GM18858 (cell line): ENCODE data around the gene LRRC14B.
A peak's percentile ranks its signal among the peaks of the same experiment; 100 is the strongest.
"Not testable (repeated sequence)": the region's sequence is repeated elsewhere in the genome, so short reads cannot be mapped to it uniquely, and the experiment has no call there.

ENCODE experiments used
- ATAC-seq: cut with Tn5 transposase; IDR thresholded peaks from one replicate; pipeline ENCODE4 v1.9.1; 2021; ENCODE audit not compliant: unreplicated experiment

Gene LRRC14B

DNA sequence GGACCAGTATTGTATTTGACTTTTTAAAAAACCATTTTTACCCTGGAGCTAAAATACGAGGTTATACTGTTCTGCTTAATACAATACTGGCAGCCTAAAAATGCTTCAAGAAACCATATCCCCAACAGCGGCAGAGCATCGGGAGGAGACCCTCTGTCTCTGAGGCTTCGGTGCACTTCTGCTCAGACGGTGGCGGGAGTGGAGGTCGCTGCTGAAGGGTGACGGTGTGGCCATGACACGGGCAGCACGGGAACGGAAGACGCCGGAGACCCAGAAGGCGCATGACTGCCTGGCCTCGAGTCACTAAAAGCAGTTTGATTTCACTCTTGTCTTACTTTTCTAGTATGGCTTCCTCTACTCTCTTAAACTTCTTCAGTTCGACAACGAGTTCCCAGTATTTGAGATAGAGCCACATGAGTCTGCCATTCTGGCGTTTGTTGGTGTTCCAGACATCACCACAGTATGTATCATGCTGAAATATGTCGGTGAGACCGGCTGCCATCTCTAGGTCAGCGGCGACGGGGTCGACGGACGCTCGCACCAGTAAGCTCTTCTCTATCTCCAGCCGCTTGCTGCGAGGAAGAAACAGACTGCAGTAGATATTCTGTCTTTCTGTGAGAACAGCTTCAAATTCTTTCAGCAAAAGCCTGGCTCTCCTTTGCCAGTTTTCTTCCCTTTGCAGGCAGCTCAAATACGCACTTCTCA lies 13.8 kb downstream of the LRRC14B start:
- no peak for ATAC-seq

DNA sequence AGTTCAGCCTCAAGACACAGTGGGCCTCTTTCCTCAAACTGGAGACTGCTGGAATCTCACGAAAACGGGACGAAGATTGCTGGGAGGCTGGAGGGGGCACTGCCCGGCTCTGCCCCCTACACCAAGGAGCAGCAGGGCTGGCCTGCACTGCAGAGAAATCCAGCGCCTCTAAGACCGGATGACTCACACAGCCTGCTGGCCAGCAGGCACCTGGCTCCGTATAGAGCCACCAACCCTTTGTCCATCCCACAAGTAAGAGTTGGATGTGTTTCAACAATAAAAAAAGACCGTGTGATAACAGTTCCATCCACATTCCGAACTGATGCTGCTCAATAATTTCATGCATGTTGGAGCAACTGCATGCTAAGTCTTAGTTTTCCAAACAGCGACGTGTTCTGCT lies 15.1 kb downstream of the LRRC14B start:
- ATAC-seq = no peak

DNA sequence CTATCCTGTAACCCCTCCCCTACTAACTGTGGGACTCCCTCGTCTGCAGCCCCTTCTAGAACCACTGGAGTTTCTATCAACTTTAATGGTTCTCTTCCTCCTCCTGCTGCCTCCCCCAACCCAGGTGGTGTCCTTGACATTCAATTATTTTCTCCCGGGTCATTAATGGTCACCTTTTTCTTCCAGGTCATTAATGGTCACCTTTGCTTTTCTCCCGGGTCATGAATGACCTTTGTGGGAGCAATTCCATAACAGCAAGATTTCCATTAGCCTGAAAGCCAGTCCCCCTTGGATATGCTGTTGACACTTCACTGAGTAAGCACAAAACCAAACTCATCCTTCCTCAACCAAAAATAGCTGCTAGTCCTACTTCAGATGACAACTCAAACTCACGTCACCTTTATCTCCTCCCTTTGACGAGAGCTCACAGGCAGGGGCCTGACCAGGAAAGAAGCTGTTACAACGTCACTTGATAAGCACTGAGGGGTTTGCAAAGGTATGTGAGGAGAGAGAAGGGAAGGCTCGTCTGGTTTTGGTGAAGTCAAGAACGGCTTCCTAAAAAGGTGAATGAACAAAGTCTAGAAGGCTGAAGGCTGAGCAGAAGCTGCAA lies 15.7 kb downstream of the LRRC14B start:
- ATAC-seq = no peak

DNA sequence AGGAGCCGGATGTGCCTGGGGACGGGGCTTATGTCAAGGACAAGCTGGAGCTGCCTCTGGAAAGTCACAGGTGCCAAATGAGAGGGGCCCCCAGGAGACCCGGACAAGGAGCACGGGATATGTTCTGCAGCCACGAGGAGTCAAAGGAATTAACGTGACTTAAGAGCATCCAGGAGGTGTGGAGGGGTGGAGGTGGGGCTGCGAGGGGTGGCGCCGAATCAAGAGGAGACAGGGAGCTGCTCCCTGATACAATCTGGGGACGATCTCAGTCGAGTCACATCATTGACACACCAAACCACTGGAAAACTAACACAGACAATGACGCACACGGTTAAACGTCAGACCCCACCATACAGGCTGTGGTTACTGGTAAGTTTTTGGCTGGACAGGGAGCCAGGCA lies 16.3 kb downstream of the LRRC14B start:
- ATAC-seq = no peak

DNA sequence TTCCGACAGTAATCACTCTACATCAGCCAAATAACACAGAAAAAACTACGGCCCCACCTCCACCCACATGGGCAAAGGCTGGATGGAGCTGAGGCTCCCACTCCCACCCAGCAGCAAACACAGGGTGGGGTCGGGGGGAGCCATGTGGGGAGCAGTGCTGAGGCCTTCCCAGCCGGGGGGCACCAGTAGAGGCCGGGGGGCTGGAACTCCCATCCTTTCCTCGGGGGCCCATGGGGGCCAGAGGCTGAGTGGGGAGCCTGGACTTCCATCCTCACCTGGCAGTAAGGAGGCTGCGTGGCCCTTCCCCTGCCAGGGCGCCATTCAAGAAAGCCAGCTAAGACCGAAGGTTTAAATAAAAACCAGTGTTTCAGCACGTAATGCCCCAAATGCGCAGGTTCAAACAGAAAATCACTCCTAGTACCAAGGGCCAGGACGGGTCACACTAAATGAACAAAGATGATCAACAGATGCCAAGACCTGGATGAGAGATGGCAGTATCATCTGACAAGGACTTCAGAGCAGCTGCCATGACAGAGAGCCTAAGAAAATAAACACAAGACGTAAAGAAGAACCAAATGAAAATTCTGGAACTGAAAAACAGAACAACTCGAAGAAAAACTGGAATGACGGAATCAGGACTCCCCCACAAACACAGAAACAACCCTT lies 17.3 kb downstream of the LRRC14B start:
- no peak for ATAC-seq

DNA sequence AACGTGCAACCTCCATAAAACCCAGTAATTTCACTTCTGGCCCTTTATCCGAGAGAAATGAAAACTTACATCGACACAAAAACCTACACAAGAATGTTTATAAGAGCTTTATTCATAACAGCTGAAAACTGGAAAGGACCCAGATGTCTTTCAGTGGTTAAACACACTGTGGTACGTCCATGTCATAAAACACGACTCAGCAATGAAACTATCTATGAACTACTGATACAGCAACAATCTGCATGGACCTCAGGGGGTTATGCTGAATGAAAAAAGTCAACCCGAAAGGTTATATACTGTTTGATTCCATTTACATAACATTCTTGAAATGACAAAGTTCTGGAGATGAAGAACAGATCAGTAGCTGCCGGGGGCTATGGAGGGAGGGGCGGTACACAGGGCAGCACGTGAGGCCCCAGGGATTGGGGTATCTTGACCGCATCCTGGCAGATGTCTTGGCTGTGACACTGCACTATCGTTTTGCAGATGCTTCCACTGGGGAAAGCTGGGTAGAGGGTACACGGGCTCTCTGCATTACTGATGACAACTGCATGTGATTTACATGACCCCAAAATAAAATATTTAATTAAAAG lies 22.6 kb downstream of the LRRC14B start:
- no peak for ATAC-seq

DNA sequence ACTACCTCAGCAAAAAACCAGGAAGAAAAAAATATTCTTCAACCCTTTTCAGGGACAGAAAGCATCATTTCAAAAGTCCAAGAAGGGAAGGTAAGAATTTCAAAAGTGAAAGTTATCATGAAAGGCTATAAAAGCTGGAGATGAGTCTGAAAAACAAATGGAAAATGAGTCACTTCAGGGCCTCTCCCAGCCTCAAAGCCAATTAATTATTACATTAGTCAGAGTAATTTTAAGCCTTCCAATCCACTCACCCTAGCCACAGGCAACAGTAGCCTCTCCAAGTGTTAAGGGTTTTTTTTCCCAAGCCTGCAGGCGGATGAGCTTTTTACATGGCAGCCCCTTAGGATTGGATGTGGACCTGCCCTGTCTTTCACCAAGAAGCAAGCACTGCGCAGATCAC lies 24.0 kb downstream of the LRRC14B start:
- ATAC-seq = not testable (repeated sequence)

DNA sequence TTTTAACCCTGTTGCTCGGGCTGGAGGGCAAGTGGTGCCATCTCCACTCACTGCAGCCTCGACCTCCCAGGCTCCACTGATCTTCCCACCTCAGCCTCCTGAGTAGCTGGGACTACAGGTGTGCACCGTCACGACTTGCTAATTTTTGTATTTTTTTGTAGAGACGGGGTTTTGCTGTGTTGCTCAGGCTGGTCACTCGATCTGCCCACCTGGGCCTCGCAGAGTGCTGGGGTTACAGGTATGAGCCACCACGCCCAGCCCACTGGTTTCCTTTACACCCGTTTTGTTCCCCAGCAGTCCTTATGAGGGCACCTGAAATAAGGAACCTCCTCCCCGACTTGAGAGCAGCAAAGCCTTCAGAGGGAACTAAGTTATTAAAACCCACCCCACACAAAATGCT lies 24.8 kb downstream of the LRRC14B start:
- not testable (repeated sequence) for ATAC-seq

DNA sequence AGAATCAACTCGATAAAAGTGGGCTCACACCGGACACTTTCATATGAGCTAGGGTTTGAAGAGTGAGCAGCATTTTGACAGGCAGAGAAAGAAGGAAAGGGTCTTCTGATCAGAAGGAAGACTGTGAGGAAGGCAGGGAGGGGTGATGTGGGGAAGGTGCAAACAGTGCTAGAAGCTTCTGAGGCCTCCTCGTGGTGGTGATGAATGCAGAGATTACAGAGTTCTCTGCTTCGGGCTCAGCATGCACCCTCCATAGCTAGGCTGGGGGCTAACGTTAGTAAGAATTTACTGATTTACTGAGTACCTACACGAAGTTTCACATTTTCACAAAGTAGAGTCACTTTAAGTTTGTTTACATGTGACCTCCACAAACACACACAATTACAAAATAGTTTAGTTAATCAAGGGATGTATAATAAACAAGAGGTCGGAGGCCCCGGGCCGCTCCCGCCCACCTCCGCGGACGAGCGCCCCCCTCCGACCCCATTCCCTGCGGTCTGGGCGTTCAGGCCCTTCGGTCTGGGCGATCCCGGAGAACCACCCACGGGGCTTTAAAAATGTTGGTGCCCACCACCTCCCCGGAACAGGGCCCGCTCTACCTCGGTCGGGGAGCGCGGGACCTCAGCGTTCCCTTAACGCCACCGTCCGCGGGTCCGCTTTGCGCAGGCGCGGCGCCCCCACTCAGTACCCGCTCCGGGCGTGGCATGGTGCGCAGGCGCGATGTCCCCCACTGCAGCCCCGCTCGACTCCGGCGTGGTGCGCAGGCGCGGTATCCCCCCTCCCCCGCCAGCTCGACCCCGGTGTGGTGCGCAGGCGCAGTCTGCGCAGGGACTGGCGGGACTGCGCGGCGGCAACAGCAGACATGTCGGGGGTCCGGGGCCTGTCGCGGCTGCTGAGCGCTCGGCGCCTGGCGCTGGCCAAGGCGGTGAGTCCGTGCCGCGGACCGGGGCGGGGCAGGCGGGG lies 26.5 kb downstream of the LRRC14B start, which contains the start of the genes CCDC127 and SDHA:
TSS of gene CCDC127 (minus strand) at position 660 of the 963 bp plus-strand sequence. CDS start 1,304 bp downstream, outside the sequence.
TSS of gene SDHA (plus strand) at position 827 of the 963 bp plus-strand sequence. CDS start at position 863, 36 bp downstream.
- ATAC-seq = peak; percentile 61

DNA sequence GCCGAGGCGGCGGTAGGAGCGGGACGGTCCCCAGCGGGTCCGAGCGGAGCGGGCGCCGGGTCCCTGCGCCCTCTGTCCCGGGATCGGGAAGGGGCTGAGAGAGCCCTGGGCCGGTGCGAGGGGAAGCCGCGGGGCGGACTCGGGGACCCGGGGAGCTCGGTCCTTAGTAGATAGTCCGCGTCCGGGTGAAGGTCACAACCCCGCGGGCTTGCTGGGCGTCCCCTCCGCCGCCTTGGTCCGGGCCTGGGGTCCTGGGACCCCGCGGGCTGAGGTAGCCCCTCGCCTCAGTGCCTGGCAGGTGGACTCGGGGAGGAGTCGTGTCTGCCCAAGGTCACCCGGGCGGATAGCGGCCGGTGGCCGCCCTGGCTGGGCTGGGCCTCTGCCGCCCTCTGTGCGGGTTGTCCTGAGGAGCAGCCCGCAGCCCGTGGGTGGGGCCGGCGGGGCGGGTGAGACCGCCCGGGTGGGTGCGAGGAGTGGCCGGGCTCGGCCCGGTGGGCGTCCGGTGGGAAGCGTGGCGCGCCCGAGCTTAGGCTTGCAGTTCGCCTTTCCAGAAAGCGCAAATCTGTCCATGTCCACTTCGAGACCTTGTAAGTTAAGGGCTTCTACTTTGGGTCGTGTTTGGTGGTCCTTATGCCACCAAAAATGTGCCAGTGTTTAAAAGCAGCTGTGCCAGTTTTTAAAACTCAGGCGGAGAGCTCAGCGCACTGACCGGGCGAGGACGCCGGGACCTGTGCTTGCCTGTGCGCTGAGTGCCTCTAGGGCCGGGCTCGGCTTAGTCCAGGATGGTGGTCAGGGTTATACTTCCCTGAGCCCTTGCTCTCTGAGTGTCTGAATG lies 27.4 kb downstream of the LRRC14B start:
- ATAC-seq = peak; percentile 12

DNA sequence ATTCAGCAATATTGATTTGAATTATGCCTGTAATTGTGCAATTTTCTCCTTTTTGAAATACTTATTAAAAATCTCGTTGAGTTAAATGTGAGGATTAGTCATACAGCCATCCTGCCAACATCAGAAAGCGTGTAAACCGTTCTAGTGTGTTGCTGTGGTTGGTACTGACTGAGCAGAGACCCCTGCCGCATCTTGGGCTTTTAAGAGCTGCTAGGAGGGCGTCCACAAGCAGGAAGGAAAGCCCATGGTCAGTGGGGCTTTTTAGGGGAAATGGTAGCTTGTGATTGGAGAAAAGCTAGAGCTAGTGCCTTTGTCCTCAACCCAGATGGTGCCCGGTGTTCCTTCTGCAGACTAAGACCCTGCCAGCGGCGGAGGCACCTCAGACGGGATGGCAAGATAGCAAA lies 28.2 kb downstream of the LRRC14B start:
- ATAC-seq = no peak

DNA sequence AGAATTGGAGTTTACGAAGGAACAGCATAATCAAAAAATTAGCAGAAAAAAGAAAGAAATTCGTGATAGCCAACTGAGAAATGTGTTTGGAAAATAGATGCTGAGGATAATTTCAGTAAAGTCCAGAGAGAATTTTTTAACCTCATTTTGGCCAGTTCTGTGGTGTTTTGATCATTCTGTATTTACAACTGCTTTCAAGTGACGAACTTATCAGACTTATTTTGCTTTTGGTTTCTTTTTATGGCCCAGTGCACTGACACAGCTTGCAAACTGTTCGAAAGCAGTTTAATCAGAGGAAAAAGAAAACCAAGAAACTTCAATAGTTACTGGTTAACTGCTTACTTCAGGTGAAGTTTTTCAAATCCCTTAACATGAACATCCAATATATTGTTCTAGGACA lies 28.7 kb downstream of the LRRC14B start:
- no peak for ATAC-seq

DNA sequence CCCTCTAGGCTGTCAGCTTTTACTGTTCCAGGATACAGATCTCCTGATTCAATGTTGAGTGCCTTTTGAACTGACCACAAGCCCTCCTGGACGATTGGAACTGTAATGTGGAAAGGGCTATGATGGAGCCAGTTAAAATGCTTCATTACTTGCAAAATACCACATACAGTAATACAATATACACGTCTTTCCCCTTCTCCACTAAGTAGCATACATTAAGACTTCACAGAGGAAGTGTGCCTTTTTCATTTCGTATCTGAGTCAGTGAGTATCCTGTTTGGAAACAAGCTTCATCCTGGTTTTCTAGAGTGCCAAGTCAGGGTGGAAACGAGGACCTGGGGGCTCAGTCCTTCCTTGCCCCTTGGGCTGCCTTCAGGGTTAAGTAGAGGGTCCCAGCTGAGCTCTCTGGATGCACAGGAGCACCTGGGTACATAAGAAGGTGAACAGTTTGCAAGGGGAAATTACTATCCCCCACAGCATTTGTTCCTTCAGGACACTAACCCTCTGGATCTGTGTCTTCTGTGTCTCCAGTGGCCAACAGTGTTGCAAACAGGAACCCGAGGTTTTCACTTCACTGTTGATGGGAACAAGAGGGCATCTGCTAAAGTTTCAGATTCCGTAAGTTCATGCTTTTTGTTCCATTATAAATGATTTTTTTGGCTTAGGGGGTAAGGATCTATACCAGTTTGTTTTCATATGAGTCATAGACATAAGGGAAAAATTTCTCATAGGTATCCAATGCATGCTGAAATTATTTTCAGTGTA lies 31.8 kb downstream of the LRRC14B start:
- not testable (repeated sequence) for ATAC-seq

DNA sequence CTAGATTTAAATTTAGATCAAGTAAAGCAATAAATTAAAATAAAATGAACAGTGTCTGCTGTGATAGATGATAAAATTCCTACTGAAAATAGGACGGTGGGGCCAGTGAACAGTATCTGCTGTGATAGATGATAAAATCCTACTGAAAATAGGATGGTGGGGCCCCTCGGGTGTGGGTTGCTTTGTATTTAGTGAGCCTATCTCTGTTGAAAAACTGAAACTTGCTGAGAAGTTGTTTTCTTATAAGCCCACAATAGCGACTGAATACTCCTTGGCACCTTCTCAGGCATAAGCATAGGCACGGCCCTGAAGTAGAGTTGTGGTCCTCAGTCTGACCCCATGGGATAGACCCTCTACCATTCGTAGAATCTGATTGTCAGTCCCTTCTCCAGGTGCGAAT lies 32.5 kb downstream of the LRRC14B start:
- ATAC-seq = no peak

DNA sequence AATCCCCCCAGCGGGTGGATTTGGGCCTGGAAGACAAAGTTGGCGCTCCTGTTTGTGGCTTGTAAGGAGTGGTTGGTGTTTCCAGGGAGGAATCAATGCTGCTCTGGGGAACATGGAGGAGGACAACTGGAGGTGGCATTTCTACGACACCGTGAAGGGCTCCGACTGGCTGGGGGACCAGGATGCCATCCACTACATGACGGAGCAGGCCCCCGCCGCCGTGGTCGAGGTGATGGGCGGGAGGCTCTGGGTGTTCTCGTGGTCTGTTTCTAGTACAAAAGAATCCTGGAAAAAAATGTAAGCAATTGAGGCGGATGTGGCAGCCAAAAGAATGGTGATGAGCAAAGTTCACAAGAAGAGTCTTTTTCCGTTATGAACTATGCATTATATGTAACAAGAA lies 34.0 kb downstream of the LRRC14B start:
- no peak for ATAC-seq

DNA sequence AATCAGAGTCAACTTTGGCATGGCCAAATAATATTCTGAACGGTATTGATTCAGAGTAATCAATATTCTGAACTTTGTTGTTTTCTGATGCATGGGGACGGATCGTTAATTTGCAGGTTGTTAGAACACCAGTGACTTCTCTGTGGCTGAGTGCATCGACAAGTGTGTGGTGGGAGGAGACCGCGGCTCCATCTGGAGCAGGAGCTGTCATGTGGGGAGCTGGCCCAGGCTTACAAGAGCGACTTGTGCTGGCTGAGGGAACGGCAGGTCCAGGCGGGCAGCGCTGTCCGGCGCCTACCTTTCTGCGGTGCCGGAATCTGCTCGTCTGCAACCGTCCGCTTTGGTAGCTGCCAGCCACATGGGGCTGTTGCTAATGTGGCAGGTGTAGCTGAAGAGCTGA lies 36.1 kb downstream of the LRRC14B start:
- not testable (repeated sequence) for ATAC-seq

DNA sequence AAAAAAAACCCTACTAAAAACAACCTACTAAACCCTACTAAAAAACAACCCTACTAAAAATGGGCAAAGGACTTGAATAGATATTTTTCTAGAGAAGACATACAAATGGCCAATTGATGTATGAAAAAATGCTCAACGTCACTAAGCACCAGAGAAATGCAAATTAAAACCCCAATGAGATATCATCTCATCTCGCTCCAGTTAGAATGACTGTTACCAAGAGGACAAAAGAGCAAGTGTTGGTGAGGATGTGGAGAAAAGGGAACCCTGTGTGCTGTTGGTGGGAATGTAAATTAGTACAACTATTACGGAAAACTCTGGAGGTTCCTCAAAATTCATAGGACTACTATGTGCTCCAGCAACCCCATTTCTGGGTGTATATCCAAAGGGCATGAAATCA lies 37.6 kb downstream of the LRRC14B start:
- no peak for ATAC-seq

DNA sequence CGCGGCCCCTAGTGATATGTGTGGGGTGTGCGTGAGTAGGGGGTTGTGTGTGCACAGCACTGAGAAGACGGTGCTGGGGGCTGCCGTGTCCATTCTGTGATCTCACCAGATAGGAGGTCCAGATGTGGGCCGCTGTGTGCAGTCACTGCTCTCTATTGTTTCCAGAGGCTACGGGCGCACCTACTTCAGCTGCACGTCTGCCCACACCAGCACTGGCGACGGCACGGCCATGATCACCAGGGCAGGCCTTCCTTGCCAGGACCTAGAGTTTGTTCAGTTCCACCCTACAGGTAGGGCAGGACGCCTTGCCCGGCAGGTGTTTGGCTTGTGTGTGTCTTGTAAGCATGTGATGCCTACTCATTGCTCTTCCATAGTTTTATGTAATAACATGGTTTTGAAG lies 39.4 kb downstream of the LRRC14B start:
- no peak for ATAC-seq

DNA sequence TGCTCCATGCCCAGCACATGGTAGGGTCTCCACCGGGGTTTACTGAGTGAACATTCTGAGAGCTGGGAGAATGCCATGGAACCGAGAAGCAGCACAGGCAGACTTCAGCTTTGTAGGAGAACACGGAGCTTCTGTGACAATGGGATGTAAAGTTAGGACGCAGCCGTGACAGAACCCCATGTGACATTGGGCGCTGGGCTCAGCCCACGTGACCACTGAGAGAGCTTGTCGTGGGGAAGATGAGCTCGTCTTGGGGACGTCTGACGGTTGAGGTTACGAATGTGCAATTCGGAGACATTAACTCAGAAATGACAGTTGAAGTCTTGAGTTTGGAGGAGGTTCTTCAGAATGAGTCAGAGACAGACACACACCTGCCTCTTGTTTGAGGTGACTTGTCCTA lies 40.4 kb downstream of the LRRC14B start:
- ATAC-seq = no peak
